ENCODE results near the gene SLC1A4.
"Not testable (repeated sequence)": the region's sequence is repeated elsewhere in the genome, so short reads cannot be mapped to it uniquely, and the experiment has no call there.

The SLC1A4 gene

GRCh38 chr2:64995041-64995440, 5.8 kb downstream of the SLC1A4 start:
- DNase-seq = no peak

- DNase-seq = peak; percentile 74 to 86
These were observed 7.7 kb downstream of the SLC1A4 start for GRCh38 chr2:64996871-64997307.

- no peak for DNase-seq
These were observed 9.5 kb downstream of the SLC1A4 start for GRCh38 chr2:64998658-64999061.

- no peak for DNase-seq
These were observed 10.6 kb downstream of the SLC1A4 start for GRCh38 chr2:64999754-65000153.

GRCh38 chr2:65000644-65001043, 11.4 kb downstream of the SLC1A4 start:
- no peak for DNase-seq

- DNase-seq = no peak
These were observed 13.8 kb downstream of the SLC1A4 start for GRCh38 chr2:65003037-65003436.

GRCh38 chr2:65004232-65004631, 15.0 kb downstream of the SLC1A4 start:
- DNase-seq = not testable (repeated sequence)

- DNase-seq = no peak
These were observed 24.6 kb downstream of the SLC1A4 start for GRCh38 chr2:65013776-65014175.

GRCh38 chr2:65015731-65016130, 26.5 kb downstream of the SLC1A4 start:
- no peak for DNase-seq

GRCh38 chr2:65016789-65017188, 27.6 kb downstream of the SLC1A4 start:
- DNase-seq = no peak

- DNase-seq = no peak
These were observed 28.1 kb downstream of the SLC1A4 start for GRCh38 chr2:65017335-65017734.

- DNase-seq = no peak
These were observed 29.0 kb downstream of the SLC1A4 start for GRCh38 chr2:65018141-65018582.

GRCh38 chr2:65019010-65019409, 29.8 kb downstream of the SLC1A4 start:
- no peak for DNase-seq

GRCh38 chr2:65019675-65020195, 30.5 kb downstream of the SLC1A4 start:
- no peak for DNase-seq

- not testable (repeated sequence) for DNase-seq
These were observed 31.1 kb downstream of the SLC1A4 start for GRCh38 chr2:65020251-65020650.

GRCh38 chr2:65020943-65021528, 31.8 kb downstream of the SLC1A4 start:
- no peak for DNase-seq

- DNase-seq = no peak
These were observed 32.5 kb downstream of the SLC1A4 start for GRCh38 chr2:65021709-65022108.

GRCh38 chr2:65022189-65022588, 33.0 kb downstream of the SLC1A4 start:
- DNase-seq = no peak

GRCh38 chr2:65023742-65024141, 34.5 kb downstream of the SLC1A4 start:
- no peak for DNase-seq

- no peak for DNase-seq
These were observed 35.1 kb downstream of the SLC1A4 start for GRCh38 chr2:65024149-65024829.

GRCh38 chr2:65025453-65026123, 36.4 kb downstream of the SLC1A4 start:
- no peak for DNase-seq

GRCh38 chr2:65026154-65026553, 37.0 kb downstream of the SLC1A4 start:
- DNase-seq = no peak

GRCh38 chr2:65026704-65027464, 37.7 kb downstream of the SLC1A4 start:
- no peak for DNase-seq
